ENCODE data around the gene ERC2. TPM values are rescaled to one million over a fixed set of nuclear protein-coding genes. Genes with fewer than 3 reads are reported as not detected.

The ERC2 gene
- polyA plus RNA-seq, 1 experiment, result 0.07 TPM

GRCh38 chr3:56154297-56154696, 314.0 kb downstream of the ERC2 start:
- Histone ChIP-seq H3K36me3 (ENCODE audit: control insufficient read depth, insufficient read depth, low read length) (no peaks in the 10 kb centered on the region), H3K4me3 (ENCODE audit: low read depth, low read length) (no peak overlapping the region), H3K27me3 (ENCODE audit: control insufficient read depth, insufficient read depth, low read length) (no peaks in the 10 kb centered on the region)
- ChIA-PET CTCF (interaction anchor here (1.4 kb wide), 1 partner anchor 19 kb away, joined by 4 read pairs; no protein-coding TSS in a partner anchor), POLR2A (no interaction called here)
- DNase-seq (ENCODE audit: low read depth), result no peak
- TF ChIP-seq CTCF (IDR thresholded peaks at IDR 0.05; ENCODE audit: insufficient read depth, low read depth, low read length), result no peak

GRCh38 chr3:56147354-56147753, 320.9 kb downstream of the ERC2 start:
- H3K36me3 ChIP-seq (ENCODE audit: control insufficient read depth, insufficient read depth, low read length), result no peaks in the 10 kb centered on the region
- H3K4me3 ChIP-seq (ENCODE audit: low read depth, low read length), result no peak overlapping the region
- POLR2A ChIA-PET, result no interaction called here
- TF ChIP-seq CTCF (IDR thresholded peaks at IDR 0.05; ENCODE audit: insufficient read depth, low read depth, low read length), result no peak
- CTCF ChIA-PET, result no interaction called here
- DNase-seq (ENCODE audit: low read depth), result no peak
- no peaks in the 10 kb centered on the region for H3K27me3 ChIP-seq (ENCODE audit: control insufficient read depth, insufficient read depth, low read length)

GRCh38 chr3:56145410-56145809, 322.9 kb downstream of the ERC2 start:
- Histone ChIP-seq H3K4me3 (ENCODE audit: low read depth, low read length) (no peak overlapping the region), H3K36me3 (ENCODE audit: control insufficient read depth, insufficient read depth, low read length) (no peaks in the 10 kb centered on the region), H3K27me3 (ENCODE audit: control insufficient read depth, insufficient read depth, low read length) (no peaks in the 10 kb centered on the region)
- no peak for DNase-seq (ENCODE audit: low read depth)
- ChIA-PET CTCF (interaction anchor here (0.7 to 1.5 kb wide), 2 partner anchors 9 to 11 kb away, joined by 3 read pairs; no protein-coding TSS in a partner anchor), POLR2A (interaction anchor here (0.6 kb wide), 1 partner anchor 27 kb away, joined by 3 read pairs; no protein-coding TSS in a partner anchor)
- no peak for TF ChIP-seq CTCF (IDR thresholded peaks at IDR 0.05; ENCODE audit: insufficient read depth, low read depth, low read length)

GRCh38 chr3:56144805-56145204, 323.5 kb downstream of the ERC2 start:
- Histone ChIP-seq H3K27me3 (ENCODE audit: control insufficient read depth, insufficient read depth, low read length) (no peaks in the 10 kb centered on the region), H3K4me3 (ENCODE audit: low read depth, low read length) (no peak overlapping the region), H3K36me3 (ENCODE audit: control insufficient read depth, insufficient read depth, low read length) (no peaks in the 10 kb centered on the region)
- TF ChIP-seq CTCF (IDR thresholded peaks at IDR 0.05; ENCODE audit: insufficient read depth, low read depth, low read length), result no peak
- ChIA-PET CTCF (interaction anchor here (0.7 to 1.5 kb wide), 2 partner anchors 8 to 12 kb away, joined by 3 read pairs; no protein-coding TSS in a partner anchor), POLR2A (interaction anchor here (0.6 kb wide), 1 partner anchor 27 kb away, joined by 3 read pairs; no protein-coding TSS in a partner anchor)
- no peak for DNase-seq (ENCODE audit: low read depth)

- Histone ChIP-seq H3K27me3 (ENCODE audit: control insufficient read depth, insufficient read depth, low read length) (no peaks in the 10 kb centered on the region), H3K36me3 (ENCODE audit: control insufficient read depth, insufficient read depth, low read length) (no peaks in the 10 kb centered on the region), H3K4me3 (ENCODE audit: low read depth, low read length) (no peak overlapping the region)
- no peak for TF ChIP-seq CTCF (IDR thresholded peaks at IDR 0.05; ENCODE audit: insufficient read depth, low read depth, low read length)
- CTCF ChIA-PET, result no interaction called here
- no peak for DNase-seq (ENCODE audit: low read depth)
- POLR2A ChIA-PET, result no interaction called here
Measured at GRCh38 chr3:56137415-56137814, 330.9 kb downstream of the ERC2 start.
